Umbilical cord (tissue), 2 donors: ENCODE results near the gene PAX6. TPM values are rescaled to one million over a fixed set of nuclear protein-coding genes. Genes with fewer than 3 reads are reported as not detected.

Experiments used
- DNase-seq: peaks from one replicate; pipeline ENCODE4 v3.0.0-alpha.2; 2015; ENCODE audit warnings: low spot score
- total RNA-seq: library from RNA; depleted of rRNA; stranded (reverse); fragments of >200 nt; gene quantifications from one replicate; pipeline ENCODE4 v1.2.3, GENCODE V29; 2014; ENCODE audit warnings: low replicate concordance; ENCODE audit not compliant: insufficient read depth

Gene PAX6
- 5.5 TPM for total RNA-seq

GRCh38 chr11:31810779-31811647, at the start of gene PAX6:
PAX6 (minus strand) TSS chr11:31811322; CDS start chr11:31806411, 4,911 bp downstream.
- no peak for DNase-seq

DNA sequence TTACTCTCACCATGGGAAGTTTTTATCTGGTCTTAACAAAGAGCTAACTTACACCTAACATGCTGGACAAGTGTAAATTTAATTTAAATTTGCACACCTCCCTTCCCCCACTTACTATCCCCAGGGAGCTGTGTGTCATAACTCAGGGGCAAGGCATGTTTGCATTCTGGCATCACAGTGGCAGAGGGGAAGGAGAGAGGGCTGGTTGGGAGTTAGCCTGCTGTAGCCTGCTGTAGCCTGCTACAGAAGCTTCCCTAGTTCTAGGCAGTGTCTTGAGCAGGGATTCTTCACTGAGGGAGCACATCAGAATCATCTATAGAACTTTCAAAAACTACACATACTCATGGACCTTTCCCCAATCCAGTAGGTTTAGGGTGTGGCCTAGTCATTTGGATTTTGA, 49.3 kb upstream of the PAX6 start:
- no peak for DNase-seq

DNA sequence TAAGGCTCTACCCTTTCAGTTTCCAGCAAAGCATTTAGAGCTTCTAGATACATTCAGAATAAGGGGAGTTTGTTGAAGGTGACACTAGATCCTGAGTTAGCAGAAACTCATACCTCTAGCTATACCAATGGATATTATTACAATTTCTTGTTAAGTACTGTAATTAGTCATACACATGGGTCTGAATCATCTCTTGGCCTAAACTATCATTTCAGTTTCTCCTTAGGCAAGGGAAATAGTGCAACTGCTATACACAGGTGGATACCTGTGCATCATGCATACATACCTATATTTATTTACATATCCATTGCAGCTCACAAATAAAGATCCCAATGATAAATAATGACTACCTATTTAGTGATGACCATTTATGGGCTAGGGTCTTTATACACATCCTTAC, 45.1 kb upstream of the PAX6 start:
- DNase-seq = no peak

DNA sequence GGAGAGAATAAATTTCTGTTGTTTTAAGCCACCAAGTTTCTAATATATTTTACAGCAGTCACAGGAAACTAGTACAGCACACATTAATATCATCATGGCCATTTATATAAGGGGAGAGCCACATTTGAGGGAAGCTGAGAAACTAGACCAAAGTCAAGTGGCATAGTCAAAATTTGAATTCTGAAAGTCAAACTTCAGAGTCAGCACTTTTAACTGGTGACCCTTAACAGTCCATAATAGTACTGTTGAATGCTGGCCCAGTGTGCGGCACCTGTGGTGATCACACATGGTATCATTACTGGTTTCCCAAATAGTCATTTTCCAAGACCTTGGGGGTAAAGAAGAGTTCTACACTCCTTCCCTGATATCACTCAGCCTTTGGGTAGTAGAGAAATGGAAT, 44.3 kb upstream of the PAX6 start:
- no peak for DNase-seq

DNA sequence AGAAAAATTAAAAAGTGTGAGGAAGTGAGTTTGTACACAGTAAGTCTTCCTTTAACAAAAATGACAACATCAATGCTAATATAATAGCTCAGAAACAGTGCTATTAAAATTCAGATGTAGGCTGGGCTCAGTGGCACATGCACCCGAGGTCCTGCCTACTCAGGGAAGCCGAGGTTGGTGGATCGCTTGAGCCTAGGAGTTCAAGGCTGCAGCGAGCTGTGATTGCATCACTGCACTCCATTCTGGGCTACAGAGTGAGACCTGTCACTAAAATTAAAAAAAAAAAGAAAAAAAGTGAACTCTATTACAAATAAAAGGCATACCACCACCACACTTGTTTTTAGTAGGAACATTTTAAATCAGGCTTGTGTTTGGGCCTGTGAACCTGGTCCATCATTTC, 39.2 kb upstream of the PAX6 start:
- DNase-seq = no peak

DNA sequence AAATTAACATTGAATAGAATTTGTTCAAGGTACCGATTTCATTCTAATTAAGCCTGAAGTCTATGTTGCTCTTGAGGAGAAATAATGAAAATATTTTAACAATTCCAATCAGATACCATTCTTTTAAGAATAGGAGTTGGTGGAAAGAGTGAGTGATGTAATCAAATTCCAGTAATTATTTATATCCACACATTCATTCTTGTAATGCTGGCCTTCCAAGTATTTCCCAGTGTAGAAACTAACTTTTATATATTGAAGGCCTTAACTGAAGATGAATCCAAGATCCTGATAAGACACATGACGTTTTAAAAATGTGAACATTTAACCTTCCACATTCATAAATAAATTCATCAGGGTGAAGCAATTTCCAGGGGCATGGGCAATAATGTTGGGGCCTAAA, 36.6 kb upstream of the PAX6 start:
- DNase-seq = no peak

GRCh38 chr11:31845331-31845730, 34.2 kb upstream of the PAX6 start:
- no peak for DNase-seq

GRCh38 chr11:31844351-31844750, 33.2 kb upstream of the PAX6 start:
- DNase-seq = no peak

GRCh38 chr11:31841435-31841834, 30.3 kb upstream of the PAX6 start:
- no peak for DNase-seq

DNA sequence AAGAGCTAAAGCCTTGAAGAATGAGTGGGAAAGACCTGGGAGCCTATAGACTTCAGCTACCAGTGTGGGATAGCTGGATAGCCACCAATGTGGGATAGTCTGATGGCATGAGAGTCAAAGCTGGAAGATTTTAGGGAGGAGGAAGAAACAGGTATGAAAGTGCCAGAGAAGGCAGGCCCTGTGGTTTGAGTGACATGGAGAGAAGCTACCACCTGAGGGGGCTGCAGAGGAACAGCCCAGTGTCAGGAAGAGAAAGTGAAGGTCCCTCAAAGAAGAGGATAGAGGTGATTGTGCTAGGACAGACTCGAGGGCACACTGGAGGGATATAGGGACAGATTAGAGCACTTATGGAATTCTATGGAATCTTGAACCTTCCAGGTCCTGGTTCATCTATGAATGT, 23.1 kb upstream of the PAX6 start:
- no peak for DNase-seq

DNA sequence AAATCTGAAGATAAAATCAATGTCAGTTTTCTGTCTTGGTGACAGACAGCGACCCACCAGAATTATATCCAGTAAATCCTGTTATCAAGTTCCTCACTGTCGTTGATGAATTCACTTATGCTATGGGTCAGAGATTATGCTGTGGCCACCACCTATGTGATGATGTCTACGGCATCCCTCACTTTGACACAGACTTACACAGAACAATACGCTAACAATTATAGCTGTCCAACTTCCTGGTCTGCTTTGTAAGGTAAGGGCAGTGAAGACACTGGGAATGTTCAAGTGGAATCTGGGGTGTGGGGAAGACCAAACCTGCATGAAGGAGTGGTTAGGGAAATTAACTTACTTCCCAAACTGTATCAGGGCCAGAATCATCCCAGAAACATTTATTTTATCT, 19.3 kb upstream of the PAX6 start:
- no peak for DNase-seq

DNA sequence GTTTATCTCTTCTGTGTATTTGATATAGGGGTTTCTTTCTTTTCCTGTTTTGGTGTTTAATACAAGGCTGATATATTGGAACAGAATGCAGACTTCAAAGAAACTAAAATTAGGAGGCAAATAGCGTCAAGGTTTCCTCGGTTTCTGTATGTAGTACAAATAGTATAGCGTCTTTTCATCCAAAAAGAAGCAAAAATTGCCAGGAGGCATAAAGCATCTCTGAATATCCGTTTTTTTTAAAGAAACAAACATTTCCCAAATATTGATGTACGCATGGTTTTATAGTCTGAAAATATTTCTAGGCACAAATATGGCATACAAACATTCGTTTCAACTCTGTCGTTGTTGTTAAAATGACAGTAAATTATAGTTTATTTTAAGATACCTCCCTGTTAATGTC, 17.1 kb upstream of the PAX6 start:
- no peak for DNase-seq

DNA sequence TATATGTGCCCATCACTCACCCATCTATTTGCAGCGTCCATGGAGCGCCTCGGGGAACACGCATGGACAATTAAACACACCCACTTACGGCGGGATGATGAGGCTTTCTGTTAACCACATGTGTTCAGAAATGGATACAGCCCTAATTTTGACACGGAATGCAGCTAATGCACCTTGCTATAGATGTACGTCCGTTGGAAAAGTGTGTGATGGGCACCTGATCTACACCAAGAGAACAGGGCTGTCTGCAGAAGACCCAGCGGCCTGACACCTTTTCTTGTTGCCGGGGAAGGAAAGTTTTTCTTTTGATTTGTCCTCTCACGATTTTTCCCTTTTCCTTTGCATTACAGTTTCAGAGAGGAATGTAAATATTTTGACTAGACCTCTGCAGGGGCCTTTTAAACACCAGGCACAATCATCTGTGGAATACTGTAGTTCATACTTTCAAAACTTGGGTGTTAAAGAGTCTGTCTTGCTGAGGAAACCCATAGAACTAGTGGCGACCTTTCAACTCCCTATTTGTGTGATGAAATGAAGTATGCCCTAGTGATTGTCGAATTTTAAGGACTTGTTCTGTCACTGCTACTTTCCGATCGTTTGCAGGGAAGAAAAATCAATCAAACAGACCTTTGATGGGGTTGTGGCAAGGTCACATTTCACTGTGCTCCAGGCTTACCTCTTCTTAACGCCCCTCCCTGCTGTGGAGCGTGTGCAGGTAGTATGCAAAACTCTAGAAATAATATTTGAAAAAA, 16.5 kb upstream of the PAX6 start:
- no peak for DNase-seq

GRCh38 chr11:31826536-31827438, 15.7 kb upstream of the PAX6 start:
- no peak for DNase-seq

DNA sequence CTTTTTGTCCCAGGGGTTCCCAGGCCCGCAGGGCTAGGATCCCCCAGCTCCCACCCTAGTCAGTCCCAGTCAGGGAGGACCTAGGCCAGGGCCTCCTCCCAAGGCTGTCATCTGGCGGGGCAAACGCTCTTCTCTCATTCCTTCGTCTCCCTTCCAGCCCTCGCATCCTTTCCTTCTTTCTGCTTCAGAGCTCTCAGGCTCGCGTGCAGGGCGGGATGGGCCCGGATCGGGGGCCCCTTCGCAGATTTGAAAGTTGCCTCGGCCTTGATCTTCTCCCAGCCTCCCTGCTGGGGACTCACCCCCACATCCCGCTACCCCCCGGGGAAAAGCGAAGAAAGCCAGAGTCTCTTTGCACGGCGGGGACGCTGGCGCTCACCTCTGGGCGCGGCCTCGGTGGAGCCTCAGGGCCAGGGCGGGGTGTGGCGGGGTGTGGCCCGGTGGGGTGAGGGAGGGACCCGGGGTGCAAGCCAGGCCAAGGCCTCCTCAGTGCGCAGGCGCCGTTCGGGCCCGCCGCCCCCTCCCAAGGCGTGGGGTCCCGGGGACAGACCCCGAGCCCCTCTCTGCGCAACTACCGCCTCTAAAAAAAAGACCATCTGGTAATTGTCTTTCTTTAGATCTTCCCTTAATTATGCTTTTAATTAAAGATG, 14.8 kb upstream of the PAX6 start:
- no peak for DNase-seq

DNA sequence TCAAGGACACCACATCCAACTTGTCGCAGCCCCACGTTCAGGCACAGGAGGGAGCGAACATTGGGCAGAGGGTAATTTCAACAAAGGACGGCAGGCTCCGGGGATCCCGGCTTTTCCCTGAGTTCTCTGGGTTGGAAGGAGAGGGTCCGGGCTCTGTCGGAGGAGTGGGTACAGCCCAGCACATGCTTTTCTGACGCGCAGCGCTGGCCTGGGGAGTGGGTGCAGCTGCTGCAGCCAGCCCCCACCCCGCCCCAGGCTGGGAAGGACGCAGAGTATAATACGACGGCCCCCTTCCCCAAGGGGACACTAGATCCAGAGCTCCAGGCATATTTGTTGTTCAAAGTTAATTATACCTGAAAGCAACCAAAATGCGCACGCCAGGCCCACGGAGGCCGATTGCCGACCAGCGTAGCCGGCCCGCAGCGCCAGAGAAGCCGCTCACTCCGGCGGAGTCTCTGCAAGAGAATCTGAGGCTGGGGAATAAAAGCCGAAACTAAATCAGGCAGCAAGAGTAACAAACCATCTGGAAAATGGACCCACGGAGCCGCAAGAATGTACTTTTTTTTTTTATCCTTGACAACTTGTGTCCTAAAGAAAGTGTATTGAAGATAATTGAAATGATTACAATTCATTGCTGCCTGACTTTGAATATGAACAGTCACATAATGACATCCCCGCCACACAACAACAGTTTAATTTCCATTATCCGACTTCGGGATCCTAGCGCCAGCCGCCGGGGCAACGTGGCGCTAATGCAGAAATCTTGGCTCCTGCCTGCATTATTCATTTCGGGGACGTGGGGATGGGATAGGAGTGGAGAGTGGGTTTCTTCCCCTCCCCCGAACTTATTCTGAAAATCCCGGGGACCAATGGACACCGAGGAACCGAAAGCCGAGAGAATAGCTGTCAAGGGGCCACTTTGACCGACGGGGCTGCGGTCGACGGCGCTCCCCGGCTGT, 14.0 kb upstream of the PAX6 start:
- no peak for DNase-seq

DNA sequence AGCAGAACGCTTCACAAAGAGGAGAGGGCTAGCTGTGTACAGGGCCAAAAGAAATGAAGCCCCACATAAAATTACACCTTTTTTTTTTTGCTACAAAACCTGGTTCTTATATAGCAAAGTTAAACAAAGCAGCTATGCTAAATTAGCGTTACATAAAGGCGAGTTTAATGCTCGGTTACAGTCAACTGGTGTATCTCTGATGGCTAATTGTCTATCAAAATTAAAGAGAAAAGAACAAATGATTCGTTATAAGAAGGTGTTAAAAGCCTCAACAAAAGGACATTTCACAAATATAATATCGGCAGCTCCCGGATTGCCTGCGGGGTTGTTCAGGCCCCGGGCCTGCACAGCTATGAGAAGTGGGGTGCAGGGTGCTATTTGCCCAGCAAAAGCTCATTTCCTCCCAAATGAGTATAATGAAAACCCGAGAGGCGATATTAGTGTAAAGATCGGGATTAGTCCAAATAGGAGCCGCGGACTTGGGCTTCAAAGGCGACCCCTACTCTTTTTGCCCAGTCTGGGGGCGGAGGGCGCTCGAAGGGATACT, 13.3 kb upstream of the PAX6 start:
- DNase-seq = no peak

- DNase-seq = no peak
These were observed 12.7 kb upstream of the PAX6 start for GRCh38 chr11:31823644-31824331.

DNA sequence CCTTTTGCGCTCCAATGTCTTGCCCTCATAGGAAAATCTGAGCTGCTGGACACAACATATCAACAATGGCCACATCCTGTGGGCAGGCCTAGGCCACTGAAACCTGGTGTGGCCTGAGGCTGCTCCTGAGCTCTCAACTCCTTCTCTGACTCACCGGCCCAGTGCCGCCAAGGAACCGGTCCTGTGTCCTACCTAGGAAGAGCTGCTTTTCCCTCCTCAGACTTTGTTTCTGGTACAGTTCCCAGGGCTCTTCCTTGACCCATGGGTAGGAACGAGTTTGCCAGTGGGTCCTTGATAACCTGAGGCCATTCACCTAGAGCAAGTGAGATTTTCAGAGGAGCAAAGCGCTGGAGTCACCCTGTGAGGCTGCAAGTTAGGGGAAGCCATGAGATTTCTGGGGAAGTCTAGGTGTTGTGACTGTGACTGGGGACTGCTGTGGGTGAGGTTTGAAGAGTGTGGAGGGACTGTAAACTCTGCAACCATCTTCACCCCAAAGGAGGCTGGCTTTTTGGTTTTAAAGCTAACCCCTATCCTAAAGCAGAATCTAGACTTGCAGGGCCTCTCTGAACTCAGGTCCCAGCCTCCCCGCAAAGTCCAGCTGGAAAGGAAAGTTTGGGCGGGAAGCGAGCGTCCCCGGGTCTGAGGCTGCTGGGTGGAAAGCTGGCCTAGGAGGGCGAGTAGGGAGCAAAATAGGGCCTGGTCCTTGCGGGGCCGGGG, 12.0 kb upstream of the PAX6 start:
- no peak for DNase-seq
